ENCODE data around the gene GLYATL1B. TPM values are rescaled to one million over a fixed set of nuclear protein-coding genes. Genes with fewer than 3 reads are reported as not detected.
"Not testable (repeated sequence)": the region's sequence is repeated elsewhere in the genome, so short reads cannot be mapped to it uniquely, and the experiment has no call there.

GLYATL1B gene, protein sequence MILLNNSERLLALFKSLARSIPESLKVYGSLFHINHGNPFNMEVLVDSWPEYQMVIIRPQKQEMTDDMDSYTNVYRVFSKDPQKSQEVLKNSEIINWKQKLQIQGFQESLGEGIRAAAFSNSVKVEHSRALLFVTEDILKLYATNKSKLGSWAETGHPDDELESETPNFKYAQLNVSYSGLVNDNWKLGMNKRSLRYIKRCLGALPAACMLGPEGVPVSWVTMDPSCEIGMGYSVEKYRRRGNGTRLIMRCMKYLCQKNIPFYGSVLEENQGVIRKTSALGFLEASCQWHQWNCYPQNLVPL
- 0.37 TPM for polyA plus RNA-seq (2012; ENCODE audit: low read depth, missing spikeins)

DNA sequence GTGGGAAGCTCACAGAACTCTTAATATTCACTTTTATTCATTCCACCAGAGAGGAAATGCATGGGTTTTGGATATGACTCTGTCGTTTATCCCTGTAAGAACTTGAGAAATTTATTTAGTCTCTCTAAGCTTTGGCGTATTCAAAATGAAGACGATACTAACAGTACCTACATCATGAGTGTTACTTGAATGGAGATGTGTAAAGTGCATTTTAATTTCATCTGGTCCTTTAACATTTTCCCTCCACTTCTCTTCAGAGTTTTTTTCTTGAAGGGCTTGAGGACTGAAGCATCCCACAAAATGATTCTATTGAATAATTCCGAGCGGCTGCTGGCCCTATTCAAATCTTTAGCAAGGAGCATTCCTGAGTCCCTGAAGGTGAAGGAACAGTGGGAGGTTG is at the start of gene GLYATL1B:
GLYATL1B (plus strand) TSS at position 301 of the 400 bp plus-strand sequence; CDS start at position 301, 0 bp downstream.
- not testable (repeated sequence) for DNase-seq (ENCODE audit: insufficient read length, low spot score); FAIRE-seq

DNA sequence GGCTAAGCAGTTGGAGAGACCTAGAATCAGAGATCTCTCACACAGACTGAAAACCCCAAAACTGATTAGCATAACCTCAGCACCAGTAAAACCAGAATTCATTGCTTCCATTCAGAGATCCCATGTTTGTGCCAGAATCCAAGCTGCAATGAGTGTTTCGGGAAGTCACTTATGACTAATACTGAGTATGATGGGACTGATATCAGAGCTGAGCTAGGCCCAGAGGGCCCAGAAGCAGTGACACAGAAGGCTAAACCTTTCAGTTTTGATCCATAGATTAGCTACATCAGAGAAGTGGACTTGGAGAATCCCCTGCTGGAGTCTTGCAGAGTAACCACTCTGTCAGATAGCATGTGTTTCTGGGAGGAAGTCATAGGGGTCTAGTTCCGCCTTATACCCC is 49.6 kb upstream of the GLYATL1B start:
- DNase-seq (ENCODE audit: insufficient read length, low spot score); FAIRE-seq: not testable (repeated sequence)

DNA sequence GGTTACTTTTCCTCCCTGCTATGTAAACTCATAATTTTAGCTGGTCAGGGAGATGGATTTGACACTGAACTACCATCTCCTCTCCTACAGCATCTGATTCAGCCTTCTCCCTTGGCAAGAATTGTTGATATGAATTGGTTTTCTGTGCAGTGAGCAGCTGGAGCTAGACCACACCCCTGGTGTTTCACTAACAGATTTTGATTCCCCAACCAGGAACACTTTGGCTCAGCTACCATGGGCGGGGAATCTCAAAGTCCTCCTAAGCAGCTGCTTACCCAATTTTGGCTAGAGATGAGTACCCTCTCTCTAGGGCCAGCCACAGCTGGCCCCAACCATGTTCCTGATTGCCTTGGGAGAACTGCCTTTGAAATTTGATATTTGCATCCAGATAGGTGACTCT is 48.7 kb upstream of the GLYATL1B start:
- not testable (repeated sequence) for DNase-seq (ENCODE audit: insufficient read length, low spot score); FAIRE-seq

DNA sequence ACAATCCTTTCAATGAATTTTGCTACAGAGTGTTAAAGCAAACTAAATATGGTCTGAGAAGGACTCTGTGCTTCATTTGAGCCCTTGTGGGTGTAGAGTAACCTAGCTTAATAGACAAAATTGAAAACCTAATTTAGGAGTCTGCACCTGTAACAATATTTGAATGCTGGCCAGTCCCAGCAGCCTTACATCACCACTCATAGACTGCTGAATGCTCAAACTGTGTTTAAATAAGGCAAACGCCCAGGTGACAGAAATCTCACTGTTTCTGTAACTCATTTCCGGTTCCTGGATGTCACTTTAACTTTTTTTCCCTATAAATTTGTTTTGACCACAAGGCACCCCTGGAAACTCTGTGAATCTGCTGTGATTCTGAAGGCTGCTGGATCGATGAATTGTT is 45.5 kb upstream of the GLYATL1B start:
- TF ChIP-seq TAF1 (IDR thresholded peaks at IDR 0.05; ENCODE audit: low read depth, low read length) (no peak), POU2F2 (IDR thresholded peaks at IDR 0.05; ENCODE audit: low read depth, low read length) (no peak), PAX5 (IDR thresholded peaks at IDR 0.05; ENCODE audit: insufficient read depth, low read length, severe bottlenecking) (no peak), SPI1 (IDR thresholded peaks at IDR 0.05; ENCODE audit: low read depth, low read length) (no peak), POLR2AphosphoS5 (IDR thresholded peaks at IDR 0.05; ENCODE audit: low read depth, low read length) (no peak), POLR2A (IDR thresholded peaks at IDR 0.05; ENCODE audit: low read depth, low read length) (no peak)
- no peak for FAIRE-seq
- no peak for DNase-seq (ENCODE audit: insufficient read length, low spot score)

DNA sequence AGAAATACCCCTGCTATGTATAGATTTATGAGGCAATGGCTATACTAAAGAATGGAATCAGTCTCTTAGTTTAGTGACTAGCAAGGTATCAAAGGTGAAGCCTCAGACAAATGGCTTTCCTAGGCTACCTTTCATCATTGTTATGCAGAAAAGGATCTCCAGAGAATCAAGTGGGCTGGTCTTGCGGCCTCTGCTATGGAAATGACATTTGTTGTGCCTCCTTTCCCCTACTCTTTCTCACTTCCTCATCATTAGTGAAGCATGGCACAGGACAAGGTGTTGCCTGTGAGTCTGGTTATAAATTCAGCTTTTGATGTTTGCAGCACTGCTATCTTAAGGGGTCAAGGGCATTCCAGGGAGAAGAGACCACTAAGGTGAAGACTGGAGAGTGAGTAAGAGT is 34.7 kb upstream of the GLYATL1B start:
- peak; percentile 95 for FAIRE-seq
- not testable (repeated sequence) for DNase-seq (ENCODE audit: insufficient read length, low spot score)

DNA sequence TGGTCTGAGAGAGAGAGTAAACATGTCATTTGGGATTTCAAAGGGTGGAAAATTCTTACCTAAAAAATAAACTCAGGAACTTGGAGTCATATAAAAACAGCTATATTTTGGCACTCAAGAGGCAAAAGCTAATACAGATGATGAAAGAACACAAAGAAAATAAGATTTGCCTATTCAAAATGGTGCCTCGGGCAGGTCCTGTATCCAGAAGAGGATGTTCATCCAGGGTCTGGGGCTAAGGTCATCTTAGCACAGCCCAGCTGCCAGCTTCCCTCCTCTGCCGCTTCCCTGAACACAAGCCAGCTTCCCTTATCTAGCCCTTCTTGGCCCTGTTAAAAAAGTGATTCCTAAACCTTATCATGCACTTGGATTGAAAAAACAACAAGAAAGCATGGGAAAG is 33.8 kb upstream of the GLYATL1B start:
- not testable (repeated sequence) for DNase-seq (ENCODE audit: insufficient read length, low spot score)
- FAIRE-seq = peak; percentile 62

More for the DNA sequence above, 34.7 kb upstream of the GLYATL1B start:
- TF ChIP-seq SPI1 (IDR thresholded peaks at IDR 0.05; ENCODE audit: low read depth, low read length) = peak; percentile 89

DNA sequence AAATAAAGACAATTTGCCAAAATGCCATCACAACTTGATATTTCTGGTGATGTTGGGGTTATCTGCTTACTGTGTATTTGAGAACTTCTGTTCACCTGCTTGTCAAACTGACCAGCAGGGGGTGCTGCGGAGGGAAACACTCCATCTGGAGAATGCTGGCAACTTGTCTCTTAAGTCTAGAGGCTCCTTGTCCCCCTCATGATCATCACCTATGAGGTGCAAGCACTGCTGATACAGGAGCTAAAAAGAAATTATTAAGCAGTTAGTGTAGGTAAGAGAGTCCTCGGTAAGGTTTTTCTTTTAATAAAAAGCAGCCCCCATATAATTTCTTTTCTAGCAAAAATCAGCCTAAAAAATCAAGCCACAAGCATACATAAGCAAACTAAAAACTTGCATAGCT is 32.7 kb upstream of the GLYATL1B start:
- DNase-seq (ENCODE audit: insufficient read length, low spot score) = no peak
- TF ChIP-seq PAX5 (IDR thresholded peaks at IDR 0.05; ENCODE audit: insufficient read depth, low read length, severe bottlenecking) (no peak), SPI1 (IDR thresholded peaks at IDR 0.05; ENCODE audit: low read depth, low read length) (no peak), POU2F2 (IDR thresholded peaks at IDR 0.05; ENCODE audit: low read depth, low read length) (no peak), POLR2AphosphoS5 (IDR thresholded peaks at IDR 0.05; ENCODE audit: low read depth, low read length) (no peak), POLR2A (IDR thresholded peaks at IDR 0.05; ENCODE audit: low read depth, low read length) (no peak), TAF1 (IDR thresholded peaks at IDR 0.05; ENCODE audit: low read depth, low read length) (no peak)
- FAIRE-seq = peak; percentile 89

DNA sequence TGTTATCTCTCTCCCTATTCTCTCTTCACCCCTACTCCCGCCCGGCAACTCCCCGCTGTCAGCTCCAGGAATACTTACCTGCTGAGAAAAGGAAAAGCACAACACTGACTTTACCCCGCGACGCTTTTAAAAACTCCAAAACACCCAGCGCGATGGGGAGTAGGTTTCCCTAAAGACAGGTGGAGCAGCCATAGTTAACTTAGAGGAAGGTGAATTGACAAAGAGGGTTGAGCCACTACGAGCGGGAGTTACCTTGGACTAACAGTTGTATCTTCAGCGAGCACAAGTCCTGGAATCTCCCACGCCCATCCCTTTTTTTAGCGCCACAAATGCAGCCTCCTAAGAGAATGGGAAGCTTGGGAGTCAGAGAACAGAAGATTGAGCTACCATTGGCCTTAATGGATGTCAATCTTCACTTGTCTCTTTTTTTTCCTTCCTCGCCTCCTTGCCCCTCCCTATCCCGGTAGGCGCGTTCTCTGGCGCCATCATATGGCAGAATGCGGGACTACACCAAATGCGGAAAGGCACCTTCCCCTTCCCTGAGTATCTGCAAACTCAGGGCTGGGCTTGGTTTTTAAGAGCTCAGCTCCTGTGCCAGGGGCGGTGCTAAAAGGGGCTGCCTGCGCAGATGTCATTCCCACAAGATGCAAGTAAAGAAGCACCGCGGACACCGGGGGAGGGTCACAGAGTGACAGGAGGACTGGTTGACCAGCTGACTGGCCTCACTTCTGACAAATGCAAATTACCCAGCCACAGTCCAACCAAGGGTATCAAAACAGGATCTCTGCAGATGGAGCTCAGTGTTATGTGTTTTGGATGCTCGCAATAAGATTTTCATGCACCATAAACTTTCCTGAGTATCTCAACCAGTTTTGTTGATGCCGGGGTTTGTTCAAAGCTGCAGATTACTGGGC is 27.7 kb upstream of the GLYATL1B start:
- FAIRE-seq (peak; percentile 98), DNase-seq (ENCODE audit: insufficient read length, low spot score) (peak; percentile 53)
- 0 out of 2 replicates have a peak, but pooled peaks have one; percentile 15 for TF ChIP-seq POU2F2 (IDR thresholded peaks at IDR 0.05; ENCODE audit: low read depth, low read length)
- peak; percentile 36; the same call in 1 of the 2 replicates for TF ChIP-seq SPI1 (IDR thresholded peaks at IDR 0.05; ENCODE audit: low read depth, low read length)

DNA sequence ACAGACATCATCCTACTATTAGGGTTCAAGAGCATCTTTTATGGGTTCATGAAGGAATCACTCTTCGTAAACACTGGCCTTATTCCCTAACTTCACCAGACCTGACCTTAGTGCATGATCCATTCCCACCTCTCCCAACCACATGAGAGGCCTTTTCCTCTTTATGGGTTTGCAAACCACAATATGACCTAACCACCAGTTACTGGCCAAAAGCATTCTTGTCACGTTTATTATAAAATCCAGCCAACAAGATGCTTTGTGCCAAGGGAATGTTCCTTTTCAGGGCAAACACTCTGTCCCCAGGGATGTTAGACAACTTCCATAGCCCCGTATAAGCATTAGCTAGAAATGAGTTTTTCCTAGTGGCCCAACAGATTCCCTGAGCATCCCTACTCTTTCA is 26.0 kb upstream of the GLYATL1B start:
- not testable (repeated sequence) for FAIRE-seq; DNase-seq (ENCODE audit: insufficient read length, low spot score)

DNA sequence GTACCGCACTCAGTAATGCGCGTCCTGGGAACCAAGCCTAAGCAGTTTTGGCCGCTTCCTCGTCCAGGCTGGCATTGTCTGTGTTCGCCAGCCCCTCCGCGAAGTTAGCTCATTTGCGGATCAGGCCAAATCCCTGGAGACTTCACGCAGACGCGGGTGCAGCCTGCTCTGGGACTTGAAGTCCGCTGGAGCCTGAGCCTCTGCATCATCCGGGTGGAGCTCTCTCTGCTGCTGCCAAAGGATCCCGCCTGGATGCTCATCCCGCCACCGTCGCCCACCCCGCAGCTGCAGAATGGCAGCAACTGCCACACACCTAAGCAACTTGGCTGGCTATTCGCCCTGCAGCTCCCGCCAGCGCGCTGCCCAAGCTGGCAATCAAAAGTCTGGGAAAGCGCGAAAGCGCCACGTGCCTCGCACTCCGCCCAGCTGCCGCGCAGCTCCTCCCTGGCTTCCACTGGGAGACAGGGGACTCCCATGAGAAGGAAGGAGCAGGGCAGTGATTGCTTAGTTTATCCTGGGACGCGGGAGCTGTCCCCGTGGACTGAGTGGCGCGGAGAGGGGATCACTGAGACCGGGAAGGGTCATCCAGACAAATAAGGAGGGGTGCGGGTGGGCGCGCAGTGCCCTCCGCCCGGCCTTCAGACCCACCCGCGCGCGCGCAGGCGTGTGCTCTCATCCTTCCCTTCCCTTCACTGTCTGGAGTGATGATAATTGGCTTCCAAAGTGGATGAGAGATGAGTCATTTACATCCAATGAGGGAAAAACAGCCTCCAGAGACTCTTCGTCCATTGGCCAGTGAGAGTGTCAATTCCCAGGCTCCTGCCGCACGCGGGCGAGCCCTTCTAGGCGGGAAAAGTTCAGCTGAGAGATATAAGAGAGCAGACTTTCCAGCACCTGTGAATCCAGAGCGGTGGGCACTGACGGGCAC is 23.2 kb upstream of the GLYATL1B start:
- TF ChIP-seq PAX5 (IDR thresholded peaks at IDR 0.05; ENCODE audit: insufficient read depth, low read length, severe bottlenecking) = no peak
- TF ChIP-seq TAF1 (IDR thresholded peaks at IDR 0.05; ENCODE audit: low read depth, low read length) = no peak
- no peak for TF ChIP-seq POLR2A (IDR thresholded peaks at IDR 0.05; ENCODE audit: low read depth, low read length)
- no peak for TF ChIP-seq POLR2AphosphoS5 (IDR thresholded peaks at IDR 0.05; ENCODE audit: low read depth, low read length)
- no peak for TF ChIP-seq SPI1 (IDR thresholded peaks at IDR 0.05; ENCODE audit: low read depth, low read length)
- no peak for TF ChIP-seq POU2F2 (IDR thresholded peaks at IDR 0.05; ENCODE audit: low read depth, low read length)
- FAIRE-seq = no peak
- no peak for DNase-seq (ENCODE audit: insufficient read length, low spot score)

DNA sequence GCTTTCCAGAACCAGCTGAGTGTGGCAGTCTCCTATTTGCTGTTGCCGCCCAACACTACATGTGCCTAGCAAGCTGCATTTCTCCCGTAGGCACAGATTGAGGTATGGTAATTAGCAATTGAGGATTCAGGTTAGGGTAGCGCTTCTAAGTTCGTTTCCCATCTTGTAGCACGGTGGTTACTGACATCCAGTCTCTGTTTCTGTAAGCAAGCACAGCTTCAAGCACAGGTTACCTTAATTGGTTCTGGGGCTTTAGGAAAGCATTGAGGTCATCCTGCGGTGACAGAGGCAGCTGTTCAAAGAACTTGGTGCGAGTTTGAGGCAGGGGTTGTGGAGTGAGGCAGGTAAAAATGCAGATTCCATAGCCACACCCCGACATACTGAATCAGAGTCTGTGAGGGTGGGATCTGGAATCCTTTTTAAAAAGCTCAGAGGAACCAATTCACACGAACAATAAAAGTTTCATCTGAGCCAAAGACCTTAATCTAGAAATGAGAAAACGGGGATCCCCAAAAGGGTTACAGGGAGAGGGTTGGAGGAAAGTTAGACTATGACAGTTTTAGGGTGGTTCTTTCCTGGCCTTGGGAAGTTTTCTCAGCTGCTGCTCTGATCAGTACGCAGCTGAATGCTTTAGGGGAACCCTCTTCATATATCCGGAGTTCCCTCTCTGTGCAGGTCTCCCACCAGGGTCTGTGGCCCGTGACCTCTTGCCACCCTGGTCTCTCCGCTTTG is 21.9 kb upstream of the GLYATL1B start:
- peak; percentile 87 for FAIRE-seq
- DNase-seq (ENCODE audit: insufficient read length, low spot score) = not testable (repeated sequence)
